ENCODE measurements around the gene B3GNT8.

DNA sequence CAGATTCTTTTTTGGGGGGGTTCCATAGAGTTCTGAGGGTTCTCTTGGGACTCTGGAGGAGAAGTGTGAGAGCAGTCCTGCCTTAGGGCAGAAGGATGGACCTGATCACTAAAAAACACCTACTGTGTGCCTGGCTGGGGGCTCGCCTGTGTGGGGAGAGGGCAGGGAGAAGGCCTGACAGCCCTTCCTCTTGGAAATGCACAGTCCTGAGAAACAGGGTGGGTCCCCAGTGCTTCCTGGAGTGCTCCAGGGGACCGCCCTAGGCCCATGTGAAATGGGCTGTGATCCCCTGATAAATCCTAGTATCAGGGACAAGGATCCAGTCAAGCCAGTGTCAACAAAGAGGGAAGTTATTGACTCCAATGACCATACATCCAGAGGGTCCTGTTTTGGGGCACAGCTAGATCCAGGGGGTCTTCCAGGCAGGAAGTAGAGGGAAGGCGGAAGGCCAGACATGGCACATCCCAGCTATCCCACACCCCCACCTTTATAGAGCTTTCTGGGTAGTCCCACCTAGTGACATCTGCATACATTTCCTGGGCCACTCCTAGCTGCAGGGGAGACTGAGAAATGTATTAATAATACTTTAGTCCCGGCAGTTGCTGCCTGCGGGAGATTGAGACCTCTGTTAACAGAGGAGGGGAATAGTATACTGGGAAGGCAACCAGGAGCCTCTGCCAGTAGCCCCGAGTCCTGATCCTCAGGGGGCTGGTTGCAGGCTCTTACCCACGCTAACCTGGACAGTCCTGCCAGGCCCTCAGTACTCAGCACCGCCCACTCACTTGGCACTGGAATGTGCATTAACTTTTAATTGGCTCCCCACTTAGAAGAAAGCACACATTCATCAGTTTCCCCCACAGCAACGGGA is 15.8 kb downstream of the B3GNT8 start:
- TF ChIP-seq CTCF (IDR thresholded peaks at IDR 0.05; ENCODE audit: poor library complexity), result no peak
- no peak for TF ChIP-seq EZH2 (IDR thresholded peaks at IDR 0.05; ENCODE audit: borderline replicate concordance)
- no peak for TF ChIP-seq EZH2phosphoT487 (IDR thresholded peaks at IDR 0.05; ENCODE audit: low read depth, severe bottlenecking, unreplicated experiment)

Measured in hepatocyte (in vitro differentiated cells).